Lung (tissue), 12 donors: ENCODE data around the gene SMAD5. TPM values are rescaled to one million over a fixed set of nuclear protein-coding genes. Genes with fewer than 3 reads are reported as not detected.

Experiments
- ATAC-seq: fragments of 200-7000 bp; cut with Tn5 transposase; one replicate; pipeline ENCODE4 v1.9.1; 2020; ENCODE audit warnings: moderate number of reproducible peaks; ENCODE audit not compliant: insufficient read depth, low FRiP score
- DNase-seq, 3 donors: peaks; one replicate each; pipeline ENCODE4 v3.0.0-alpha.2; 2013 to 2017
- H3K27ac ChIP-seq, 2 donors: one replicate each; pipeline ENCODE4 v1.5.1; 2013; ENCODE audit warnings: mild to moderate bottlenecking in 2 of 2, moderate library complexity in 2 of 2, control low read depth in 1 of 2, inconsistent platforms in 1 of 2, low read depth in 1 of 2, low read length in 1 of 2
- H3K27me3 ChIP-seq, 3 donors: one replicate each; pipeline ENCODE4 v1.5.1; 2013; ENCODE audit warnings: low read length in 2 of 3; ENCODE audit not compliant: control insufficient read depth in 3 of 3, insufficient read depth in 3 of 3
- H3K36me3 ChIP-seq, 4 donors: one replicate each; pipeline ENCODE4 v1.5.1; 2013; ENCODE audit warnings: low read length in 4 of 4, mild to moderate bottlenecking in 1 of 4, moderate library complexity in 1 of 4; ENCODE audit not compliant: control insufficient read depth in 4 of 4, insufficient read depth in 4 of 4
- H3K4me1 ChIP-seq, 5 donors: one replicate each; pipeline ENCODE4 v1.5.1; 2013; ENCODE audit warnings: low read length in 5 of 5, mild to moderate bottlenecking in 2 of 5, moderate library complexity in 1 of 5; ENCODE audit not compliant: control insufficient read depth in 5 of 5, insufficient read depth in 5 of 5
- H3K4me3 ChIP-seq: one replicate; pipeline ENCODE4 v1.5.1; 2013; ENCODE audit warnings: mild to moderate bottlenecking, control low read depth, moderate library complexity
- H3K9ac ChIP-seq, 2 donors: one replicate each; pipeline ENCODE4 v1.5.1; 2013; ENCODE audit warnings: low read length in 2 of 2, control low read depth in 1 of 2; ENCODE audit not compliant: insufficient read depth in 1 of 2
- H3K9me3 ChIP-seq, 4 donors: one replicate each; pipeline ENCODE4 v1.5.1; 2013; ENCODE audit warnings: low read length in 3 of 4, mild to moderate bottlenecking in 1 of 4, moderate library complexity in 1 of 4; ENCODE audit not compliant: control insufficient read depth in 4 of 4, insufficient read depth in 3 of 4
- WGBS, 2 donors: extraction: QIAGEN DNeasy Blood & Tissue Kit; methylation state at CpG; one replicate each; pipeline ENCODE4 v1.1.7; 2013; 5-methylcytosine and 5-hydroxymethylcytosine counted together
- polyA plus RNA-seq, 2 donors: library from polyadenylated mRNA; stranded (reverse); fragments of 200-250 nt; gene quantifications; one replicate each; pipeline ENCODE4 v1.2.1, GENCODE V29; 2013
- total RNA-seq, 2 donors: library from RNA; depleted of rRNA in 1 of 2; stranded (reverse); fragments of >200 nt in 1 of 2; gene quantifications; one replicate each; pipeline ENCODE4 v1.2.1, GENCODE V29; 2014 to 2021
- TF ChIP-seq, protein P1 (sequence below): IDR thresholded peaks from 2 replicates; pipeline ENCODE4 v1.5.1; 2012; ENCODE audit warnings: mild to moderate bottlenecking; ENCODE audit errors: control extremely low read depth, extremely low read depth
- donor health status: control.
- donor health status: control.
- donor health status: Bipolar disorder and iron deficiency.
- donor health status: healthy.
- donor health status: DM: yes; HTN: yes; CAD: no.

SMAD5 gene
- total and polyA plus RNA-seq, 4 donors, result 8.8 to 67.0 (median 26.6) TPM

- DNase-seq, result no peak
- H3K9me3 ChIP-seq, result peaks cover 0 to 11% (median 0%) of the 10 kb centered on the region in 4 donors
- peaks cover 0 to 9% (median 3%) of the 10 kb centered on the region in 3 donors for H3K27me3 ChIP-seq
- H3K27ac ChIP-seq, result no peak overlapping the region
- ATAC-seq, result no peak
- no peak overlapping the region for H3K9ac ChIP-seq
- TF ChIP-seq, protein P1, sequence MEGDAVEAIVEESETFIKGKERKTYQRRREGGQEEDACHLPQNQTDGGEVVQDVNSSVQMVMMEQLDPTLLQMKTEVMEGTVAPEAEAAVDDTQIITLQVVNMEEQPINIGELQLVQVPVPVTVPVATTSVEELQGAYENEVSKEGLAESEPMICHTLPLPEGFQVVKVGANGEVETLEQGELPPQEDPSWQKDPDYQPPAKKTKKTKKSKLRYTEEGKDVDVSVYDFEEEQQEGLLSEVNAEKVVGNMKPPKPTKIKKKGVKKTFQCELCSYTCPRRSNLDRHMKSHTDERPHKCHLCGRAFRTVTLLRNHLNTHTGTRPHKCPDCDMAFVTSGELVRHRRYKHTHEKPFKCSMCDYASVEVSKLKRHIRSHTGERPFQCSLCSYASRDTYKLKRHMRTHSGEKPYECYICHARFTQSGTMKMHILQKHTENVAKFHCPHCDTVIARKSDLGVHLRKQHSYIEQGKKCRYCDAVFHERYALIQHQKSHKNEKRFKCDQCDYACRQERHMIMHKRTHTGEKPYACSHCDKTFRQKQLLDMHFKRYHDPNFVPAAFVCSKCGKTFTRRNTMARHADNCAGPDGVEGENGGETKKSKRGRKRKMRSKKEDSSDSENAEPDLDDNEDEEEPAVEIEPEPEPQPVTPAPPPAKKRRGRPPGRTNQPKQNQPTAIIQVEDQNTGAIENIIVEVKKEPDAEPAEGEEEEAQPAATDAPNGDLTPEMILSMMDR, result no peak
- WGBS, 2 donors, result 90 to 93% methylated on average over 14 of the region's 14 CpGs
- H3K4me3 ChIP-seq, result no peak overlapping the region
- no peaks in the 10 kb centered on the region for H3K4me1 ChIP-seq
- H3K36me3 ChIP-seq, result no peaks in the 10 kb centered on the region
Observed at GRCh38 chr5:136209346-136209910, 76.8 kb downstream of the SMAD5 start.

DNA sequence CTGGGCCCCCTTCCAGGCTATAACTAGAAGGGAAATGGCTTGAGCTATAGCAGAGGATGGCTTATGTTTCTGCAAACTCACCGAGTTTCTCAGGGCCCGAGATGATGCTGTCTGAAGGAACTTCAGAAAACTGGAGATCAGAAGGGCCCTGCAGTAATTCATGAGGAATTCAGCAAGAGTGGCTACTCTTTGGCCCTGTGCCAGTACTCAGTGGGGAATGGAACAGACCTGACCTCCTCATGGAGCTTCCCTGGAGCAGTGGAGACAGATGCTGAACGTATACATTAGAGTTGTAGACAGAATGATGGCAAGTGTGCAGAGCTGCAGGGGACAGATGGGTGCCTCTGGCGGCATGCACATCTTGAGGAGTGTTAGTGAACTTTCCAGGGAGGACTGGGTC lies 77.6 kb downstream of the SMAD5 start:
- no peaks in the 10 kb centered on the region for H3K36me3 ChIP-seq
- H3K27ac ChIP-seq, result no peak overlapping the region
- WGBS, 2 donors, result 69 to 85% methylated on average over 4 of the region's 4 CpGs
- no peak overlapping the region for H3K4me3 ChIP-seq
- H3K9ac ChIP-seq, result no peak overlapping the region
- no peak for ATAC-seq
- no peak for DNase-seq
- peaks cover 0 to 10% (median 0%) of the 10 kb centered on the region in 4 donors for H3K9me3 ChIP-seq
- peaks cover 0 to 10% (median 3%) of the 10 kb centered on the region in 3 donors for H3K27me3 ChIP-seq
- no peaks in the 10 kb centered on the region for H3K4me1 ChIP-seq
- TF ChIP-seq, protein P1, result no peak

GRCh38 chr5:136211282-136212040 lies 78.8 kb downstream of the SMAD5 start:
- Histone ChIP-seq H3K4me3 (no peak overlapping the region), H3K36me3 (no peaks in the 10 kb centered on the region), H3K27ac (no peak overlapping the region), H3K9ac (no peak overlapping the region), H3K9me3 (peaks cover 0 to 3% (median 0%) of the 10 kb centered on the region in 4 donors), H3K4me1 (no peaks in the 10 kb centered on the region), H3K27me3 (peaks cover 0 to 10% (median 3%) of the 10 kb centered on the region in 3 donors)
- DNase-seq, result no peak
- TF ChIP-seq, protein P1, result no peak
- WGBS, 2 donors, result 82 to 90% methylated on average over 10 of the region's 10 CpGs
- no peak for ATAC-seq
